ENCODE measurements around the gene FRMD4A.

FRMD4A gene

DNA sequence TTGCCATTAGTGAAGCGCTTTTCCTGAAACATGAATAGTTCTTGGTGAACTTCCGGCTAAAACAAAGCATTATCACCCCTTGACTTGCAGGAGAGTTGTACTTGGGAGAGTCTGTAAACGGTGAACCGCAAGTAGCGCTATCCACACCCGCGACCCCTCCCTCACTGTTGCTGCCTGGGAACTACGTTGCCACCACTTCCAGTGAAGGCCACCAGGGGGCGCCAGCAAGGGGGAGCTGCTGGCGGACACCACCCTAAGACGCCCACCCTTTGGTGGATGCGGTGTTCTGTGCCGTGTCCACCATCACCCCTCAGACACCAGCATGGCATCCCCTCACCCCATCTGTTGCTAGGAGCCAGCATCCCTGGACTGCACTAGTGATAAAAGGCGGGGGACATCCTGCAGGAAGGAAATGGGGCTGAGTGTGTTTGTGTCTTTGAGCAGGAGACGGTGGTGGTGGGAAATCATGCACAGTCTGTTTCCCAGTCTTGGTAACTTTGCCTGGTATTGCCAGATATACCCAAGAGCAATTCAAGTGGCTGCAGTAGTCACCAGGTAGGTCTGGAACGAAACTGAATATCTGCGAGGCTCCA lies 298.2 kb downstream of the FRMD4A start:
- peaks cover 8% of the 10 kb centered on the region for H3K27me3 Mint-ChIP-seq (ENCODE audit: low read depth)
- no peaks in the 10 kb centered on the region for H3K9me3 Mint-ChIP-seq
- no peaks in the 10 kb centered on the region for H3K36me3 Mint-ChIP-seq (ENCODE audit: low read depth)
- H3K27ac Mint-ChIP-seq, result no peak overlapping the region
- no peak overlapping the region for H3K4me3 Mint-ChIP-seq
- H3K4me1 Mint-ChIP-seq (ENCODE audit: low read depth), result peaks cover 4% of the 10 kb centered on the region

DNA sequence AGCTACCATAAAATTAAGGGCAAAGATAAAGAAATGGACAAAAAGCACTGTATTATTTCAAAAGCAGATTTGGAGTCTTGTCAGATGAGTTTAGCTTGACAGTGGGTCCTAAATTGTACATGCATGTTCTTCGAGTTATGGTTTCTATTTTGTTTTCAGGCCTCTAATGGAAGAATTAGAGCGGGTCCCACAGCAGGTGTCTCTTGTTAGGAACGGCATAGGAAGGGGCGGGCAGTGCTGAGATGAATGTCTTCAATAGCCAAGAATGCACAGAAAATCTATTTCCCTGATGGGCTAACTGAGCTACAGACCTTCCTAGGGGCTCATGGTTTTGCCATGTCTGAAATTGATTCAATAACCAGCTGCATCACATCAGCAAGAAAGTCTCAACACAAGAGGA lies 304.4 kb downstream of the FRMD4A start:
- peaks cover 54% of the 10 kb centered on the region for H3K27me3 Mint-ChIP-seq (ENCODE audit: low read depth)
- H3K4me1 Mint-ChIP-seq (ENCODE audit: low read depth), result no peaks in the 10 kb centered on the region
- H3K4me3 Mint-ChIP-seq, result no peak overlapping the region
- H3K9me3 Mint-ChIP-seq, result no peaks in the 10 kb centered on the region
- no peaks in the 10 kb centered on the region for H3K36me3 Mint-ChIP-seq (ENCODE audit: low read depth)
- H3K27ac Mint-ChIP-seq, result no peak overlapping the region

DNA sequence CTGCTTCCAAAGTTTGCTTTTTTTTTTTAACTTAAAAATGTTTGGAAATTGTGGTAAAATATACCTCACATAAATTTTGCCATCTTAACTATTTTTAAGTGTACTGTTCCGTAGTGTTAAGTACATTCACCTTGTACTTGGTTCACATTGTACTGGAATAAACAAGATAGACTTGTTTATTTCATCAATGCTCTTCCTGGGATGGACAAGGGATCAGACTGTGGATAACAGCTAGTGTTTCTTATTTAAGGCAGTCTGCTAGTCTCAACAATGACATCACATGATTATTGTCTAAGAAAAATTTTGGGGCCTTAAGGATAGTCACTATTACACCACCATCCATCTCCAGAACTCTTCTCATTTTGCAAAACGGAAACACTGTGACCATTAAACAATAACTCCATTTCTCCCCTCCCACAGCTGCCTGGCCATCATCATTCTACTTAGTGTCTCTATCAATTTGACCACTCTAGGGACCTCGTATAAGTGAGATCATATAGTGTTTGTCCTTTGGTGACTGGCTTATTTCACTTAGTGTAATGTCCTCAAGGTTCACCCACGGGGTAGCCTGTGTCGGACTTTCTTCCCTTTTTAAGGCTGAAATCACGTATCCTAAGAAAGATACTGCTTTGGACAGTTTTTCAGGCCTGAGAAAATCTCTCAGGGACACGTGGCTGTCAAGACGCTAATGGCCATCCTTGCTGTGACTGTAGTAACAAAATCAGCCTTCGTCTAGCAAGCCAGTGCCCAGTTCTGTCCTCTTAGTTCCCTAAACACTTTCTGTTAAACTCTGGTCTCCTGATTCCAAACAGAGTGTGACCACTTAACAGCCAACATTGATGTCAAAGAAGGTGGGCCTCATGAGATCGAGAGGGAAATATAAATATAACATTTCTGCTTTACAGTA lies 305.2 kb downstream of the FRMD4A start:
- no peak overlapping the region for H3K4me3 Mint-ChIP-seq
- H3K27me3 Mint-ChIP-seq (ENCODE audit: low read depth), result peaks cover 58% of the 10 kb centered on the region
- H3K4me1 Mint-ChIP-seq (ENCODE audit: low read depth), result no peaks in the 10 kb centered on the region
- no peaks in the 10 kb centered on the region for H3K9me3 Mint-ChIP-seq
- no peaks in the 10 kb centered on the region for H3K36me3 Mint-ChIP-seq (ENCODE audit: low read depth)
- H3K27ac Mint-ChIP-seq, result no peak overlapping the region

GRCh38 chr10:14024329-14025202 lies 306.2 kb downstream of the FRMD4A start:
- no peak overlapping the region for H3K27ac Mint-ChIP-seq
- H3K36me3 Mint-ChIP-seq (ENCODE audit: low read depth), result no peaks in the 10 kb centered on the region
- H3K4me3 Mint-ChIP-seq, result no peak overlapping the region
- no peaks in the 10 kb centered on the region for H3K4me1 Mint-ChIP-seq (ENCODE audit: low read depth)
- peaks cover 3% of the 10 kb centered on the region for H3K9me3 Mint-ChIP-seq
- H3K27me3 Mint-ChIP-seq (ENCODE audit: low read depth), result peaks cover 55% of the 10 kb centered on the region

- Mint-ChIP-seq H3K36me3 (ENCODE audit: low read depth) (peaks cover 2% of the 10 kb centered on the region), H3K4me1 (ENCODE audit: low read depth) (no peaks in the 10 kb centered on the region), H3K9me3 (peaks cover 6% of the 10 kb centered on the region), H3K27me3 (ENCODE audit: low read depth) (peaks cover 56% of the 10 kb centered on the region), H3K27ac (no peak overlapping the region), H3K4me3 (no peak overlapping the region)
These were observed 306.9 kb downstream of the FRMD4A start for GRCh38 chr10:14023673-14024328.

GRCh38 chr10:14022954-14023672 lies 307.6 kb downstream of the FRMD4A start:
- Mint-ChIP-seq H3K9me3 (peaks cover 12% of the 10 kb centered on the region), H3K4me1 (ENCODE audit: low read depth) (no peaks in the 10 kb centered on the region), H3K27me3 (ENCODE audit: low read depth) (peaks cover 62% of the 10 kb centered on the region), H3K27ac (no peak overlapping the region), H3K4me3 (no peak overlapping the region), H3K36me3 (ENCODE audit: low read depth) (peaks cover 2% of the 10 kb centered on the region)

- H3K9me3 Mint-ChIP-seq, result peaks cover 12% of the 10 kb centered on the region
- H3K36me3 Mint-ChIP-seq (ENCODE audit: low read depth), result peaks cover 2% of the 10 kb centered on the region
- H3K4me1 Mint-ChIP-seq (ENCODE audit: low read depth), result no peaks in the 10 kb centered on the region
- peaks cover 58% of the 10 kb centered on the region for H3K27me3 Mint-ChIP-seq (ENCODE audit: low read depth)
- H3K4me3 Mint-ChIP-seq, result no peak overlapping the region
- H3K27ac Mint-ChIP-seq, result no peak overlapping the region
These were observed 308.7 kb downstream of the FRMD4A start for GRCh38 chr10:14022052-14022451.

DNA sequence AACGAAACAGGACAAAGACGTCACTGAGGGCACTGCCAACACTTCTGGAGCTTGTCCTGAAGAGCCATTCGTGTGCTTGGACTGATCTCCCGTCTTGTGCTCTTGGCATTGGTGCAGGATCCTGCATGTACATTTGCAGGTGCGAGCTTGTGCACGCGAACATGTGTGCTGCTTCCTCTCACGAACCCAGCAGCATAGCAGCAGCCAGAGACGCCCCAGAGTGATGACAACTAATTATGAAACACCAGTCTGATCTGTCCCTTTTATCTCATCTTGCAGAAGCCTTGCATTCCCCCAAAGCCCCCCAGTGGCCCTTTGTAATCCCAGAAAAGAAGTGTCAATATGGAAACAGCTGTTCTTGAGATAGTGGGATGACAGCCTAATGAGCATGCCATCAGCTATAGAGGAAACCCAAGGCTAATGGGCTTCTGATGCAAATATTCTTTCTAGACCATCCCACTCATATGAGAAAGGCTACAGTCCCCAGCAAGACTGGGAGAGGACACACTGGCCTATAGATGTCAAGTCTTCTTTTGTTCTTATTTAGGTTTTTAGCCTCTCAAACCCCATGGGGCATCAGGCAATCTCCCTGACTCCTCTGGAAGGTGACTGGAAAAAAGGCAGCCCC lies 310.6 kb downstream of the FRMD4A start:
- Mint-ChIP-seq H3K27me3 (ENCODE audit: low read depth) (peaks cover 46% of the 10 kb centered on the region), H3K4me1 (ENCODE audit: low read depth) (peaks cover 5% of the 10 kb centered on the region)

DNA sequence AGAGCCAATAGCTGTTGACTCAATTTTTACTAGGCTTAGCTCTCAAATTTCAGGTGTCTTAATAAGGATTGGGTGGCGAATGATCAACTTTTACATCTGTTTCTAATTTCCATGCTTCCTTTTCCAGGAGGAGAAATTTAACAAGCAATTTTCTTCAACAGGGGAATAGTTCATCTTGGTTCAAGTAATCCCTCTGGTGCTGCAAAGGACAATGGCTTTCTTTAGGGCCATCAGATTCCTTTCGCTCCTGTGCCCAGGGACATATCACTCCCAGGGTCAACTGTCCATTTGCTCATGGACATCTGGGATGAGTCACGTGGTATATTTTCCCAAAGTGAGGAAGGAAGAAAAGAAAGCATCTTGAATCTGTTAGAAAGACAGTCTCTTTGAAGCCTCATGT lies 313.3 kb downstream of the FRMD4A start:
- Mint-ChIP-seq H3K36me3 (ENCODE audit: low read depth) (peaks cover 2% of the 10 kb centered on the region), H3K9me3 (peaks cover 12% of the 10 kb centered on the region), H3K27ac (no peak overlapping the region), H3K4me1 (ENCODE audit: low read depth) (peaks cover 5% of the 10 kb centered on the region), H3K4me3 (no peak overlapping the region), H3K27me3 (ENCODE audit: low read depth) (peaks cover 20% of the 10 kb centered on the region)

More for the DNA sequence above, 310.6 kb downstream of the FRMD4A start:
- Mint-ChIP-seq H3K4me3 (no peak overlapping the region), H3K9me3 (peaks cover 12% of the 10 kb centered on the region), H3K27ac (no peak overlapping the region), H3K36me3 (ENCODE audit: low read depth) (peaks cover 2% of the 10 kb centered on the region)

GRCh38 chr10:14016931-14017333 lies 313.8 kb downstream of the FRMD4A start:
- Mint-ChIP-seq H3K4me3 (no peak overlapping the region), H3K9me3 (peaks cover 12% of the 10 kb centered on the region), H3K27ac (no peak overlapping the region), H3K27me3 (ENCODE audit: low read depth) (peaks cover 15% of the 10 kb centered on the region), H3K36me3 (ENCODE audit: low read depth) (peaks cover 2% of the 10 kb centered on the region), H3K4me1 (ENCODE audit: low read depth) (peaks cover 5% of the 10 kb centered on the region)

- peaks cover 12% of the 10 kb centered on the region for H3K9me3 Mint-ChIP-seq
- peaks cover 5% of the 10 kb centered on the region for H3K4me1 Mint-ChIP-seq (ENCODE audit: low read depth)
- peaks cover 21% of the 10 kb centered on the region for H3K27me3 Mint-ChIP-seq (ENCODE audit: low read depth)
- H3K36me3 Mint-ChIP-seq (ENCODE audit: low read depth), result peaks cover 2% of the 10 kb centered on the region
- H3K27ac Mint-ChIP-seq, result no peak overlapping the region
- H3K4me3 Mint-ChIP-seq, result no peak overlapping the region
These were observed 314.6 kb downstream of the FRMD4A start for GRCh38 chr10:14016011-14016536.

GRCh38 chr10:14014423-14014822 lies 316.3 kb downstream of the FRMD4A start:
- H3K27me3 Mint-ChIP-seq (ENCODE audit: low read depth), result peaks cover 22% of the 10 kb centered on the region
- H3K9me3 Mint-ChIP-seq, result peaks cover 9% of the 10 kb centered on the region
- no peak overlapping the region for H3K4me3 Mint-ChIP-seq
- H3K27ac Mint-ChIP-seq, result no peak overlapping the region
- peaks cover 15% of the 10 kb centered on the region for H3K4me1 Mint-ChIP-seq (ENCODE audit: low read depth)
- H3K36me3 Mint-ChIP-seq (ENCODE audit: low read depth), result peaks cover 2% of the 10 kb centered on the region

Data from T-helper 1 cell treated with Interleukin-12 subunit alpha and Interleukin-12 subunit beta and Interleukin-4 antibody, amounts not matched to agents 30 μg/mL and 1 μg/mL, for 36 hours (primary cell).